Type B pancreatic cell (in vitro differentiated cells): ENCODE results near the gene ANKS1A. TPM values are rescaled to one million over a fixed set of nuclear protein-coding genes. Genes with fewer than 3 reads are reported as not detected.

Source experiments
- DNase-seq: peaks from one replicate; pipeline ENCODE4 v3.0.0; 2021; ENCODE audit warnings: mixed read lengths; ENCODE audit not compliant: unreplicated experiment; ENCODE audit errors: extremely low spot score
- H3K27ac Mint-ChIP-seq: 2 replicates; pipeline ENCODE4 v1.8.0; 2021; ENCODE audit warnings: mild to moderate bottlenecking, mixed read lengths
- H3K27me3 Mint-ChIP-seq: 2 replicates; pipeline ENCODE4 v1.8.0; 2021; ENCODE audit warnings: mixed read lengths
- H3K36me3 Mint-ChIP-seq: 2 replicates; pipeline ENCODE4 v1.8.0; 2021; ENCODE audit warnings: mixed read lengths
- H3K4me1 Mint-ChIP-seq: one replicate; pipeline ENCODE4 v1.8.0; 2021; ENCODE audit warnings: mixed read lengths; ENCODE audit not compliant: unreplicated experiment
- H3K4me3 Mint-ChIP-seq: 2 replicates; pipeline ENCODE4 v1.8.0; 2021; ENCODE audit warnings: mild to moderate bottlenecking, mixed read lengths
- H3K9me3 Mint-ChIP-seq: 2 replicates; pipeline ENCODE4 v1.8.0; 2021; ENCODE audit warnings: mixed read lengths
- total RNA-seq: library from RNA; stranded (reverse); gene quantifications from 2 replicates; pipeline ENCODE4 v1.2.1, GENCODE V29; 2021; ENCODE audit warnings: low replicate concordance
- TF ChIP-seq, protein P1 (sequence below): fragments of 200-600 bp; sonication (generic); conservative IDR thresholded peaks from 2 replicates; pipeline ENCODE4 v1.5.0; 2021; ENCODE audit warnings: antibody characterized with exemption, mild to moderate bottlenecking

The ANKS1A gene
- total RNA-seq, 1 donor from 2014 or later = 28.0 TPM

DNA sequence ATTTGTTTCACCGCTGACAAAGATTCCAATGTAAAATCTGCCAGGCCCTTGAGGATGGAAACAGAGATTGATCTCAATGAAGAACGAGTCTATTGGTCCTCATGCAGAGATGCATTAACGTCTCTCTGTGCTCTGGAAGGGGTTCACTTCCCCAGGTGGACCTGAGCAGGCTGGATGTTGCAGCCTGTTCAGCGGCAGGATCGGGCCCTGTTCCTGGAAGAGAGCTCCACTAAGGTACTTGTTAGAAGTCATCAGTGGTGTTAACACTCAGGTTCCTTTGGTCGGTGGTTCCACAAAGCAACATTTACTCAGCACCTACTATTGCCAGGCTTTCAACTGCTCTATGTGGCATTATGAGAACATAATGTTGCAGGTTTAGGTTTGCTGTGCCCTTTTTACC lies 144.6 kb downstream of the ANKS1A start:
- DNase-seq = no peak
- peaks cover 7% of the 10 kb centered on the region for H3K36me3 Mint-ChIP-seq
- H3K27ac Mint-ChIP-seq = no peak overlapping the region
- no peaks in the 10 kb centered on the region for H3K27me3 Mint-ChIP-seq
- H3K9me3 Mint-ChIP-seq = no peaks in the 10 kb centered on the region
- peaks cover 12% of the 10 kb centered on the region for H3K4me1 Mint-ChIP-seq
- TF ChIP-seq, protein P1, sequence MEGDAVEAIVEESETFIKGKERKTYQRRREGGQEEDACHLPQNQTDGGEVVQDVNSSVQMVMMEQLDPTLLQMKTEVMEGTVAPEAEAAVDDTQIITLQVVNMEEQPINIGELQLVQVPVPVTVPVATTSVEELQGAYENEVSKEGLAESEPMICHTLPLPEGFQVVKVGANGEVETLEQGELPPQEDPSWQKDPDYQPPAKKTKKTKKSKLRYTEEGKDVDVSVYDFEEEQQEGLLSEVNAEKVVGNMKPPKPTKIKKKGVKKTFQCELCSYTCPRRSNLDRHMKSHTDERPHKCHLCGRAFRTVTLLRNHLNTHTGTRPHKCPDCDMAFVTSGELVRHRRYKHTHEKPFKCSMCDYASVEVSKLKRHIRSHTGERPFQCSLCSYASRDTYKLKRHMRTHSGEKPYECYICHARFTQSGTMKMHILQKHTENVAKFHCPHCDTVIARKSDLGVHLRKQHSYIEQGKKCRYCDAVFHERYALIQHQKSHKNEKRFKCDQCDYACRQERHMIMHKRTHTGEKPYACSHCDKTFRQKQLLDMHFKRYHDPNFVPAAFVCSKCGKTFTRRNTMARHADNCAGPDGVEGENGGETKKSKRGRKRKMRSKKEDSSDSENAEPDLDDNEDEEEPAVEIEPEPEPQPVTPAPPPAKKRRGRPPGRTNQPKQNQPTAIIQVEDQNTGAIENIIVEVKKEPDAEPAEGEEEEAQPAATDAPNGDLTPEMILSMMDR = no peak
- H3K4me3 Mint-ChIP-seq = no peak overlapping the region

DNA sequence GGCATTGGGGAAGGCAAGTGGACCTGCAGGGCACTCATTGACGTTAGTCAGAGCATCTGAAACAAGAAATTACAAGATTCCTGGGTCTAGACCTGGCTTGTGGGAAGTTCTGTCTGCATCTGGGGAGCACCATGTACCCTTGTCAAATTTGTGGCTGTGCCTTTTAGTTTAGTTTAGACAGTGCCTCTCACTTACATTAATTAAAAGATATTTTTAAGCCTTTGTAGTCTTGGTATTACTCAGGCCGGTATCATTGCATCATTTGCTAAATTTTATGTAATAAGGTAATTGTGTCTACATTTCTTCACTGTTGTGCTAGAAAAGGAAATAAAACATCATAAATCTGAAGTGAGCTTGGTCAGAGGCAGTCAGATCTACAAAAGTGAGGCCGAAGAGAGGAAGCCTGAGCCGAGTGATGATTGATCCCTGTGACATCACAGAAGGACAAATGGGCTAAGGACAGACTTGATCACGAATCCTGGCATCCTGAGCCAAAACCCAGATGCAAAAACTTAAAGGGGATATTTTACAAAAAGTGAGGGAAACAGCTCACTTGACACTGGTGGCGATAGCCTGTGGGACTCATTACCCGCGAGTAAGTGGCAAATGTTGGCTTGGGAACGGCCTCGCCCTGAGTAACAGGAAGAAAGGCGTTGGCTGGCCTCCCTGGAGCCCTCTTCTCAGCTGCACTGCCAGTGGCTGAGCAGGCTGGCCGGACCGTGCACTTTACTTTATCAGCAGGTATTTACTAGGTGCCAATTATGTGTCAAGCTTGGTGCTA lies 145.5 kb downstream of the ANKS1A start:
- peaks cover 12% of the 10 kb centered on the region for H3K4me1 Mint-ChIP-seq
- H3K9me3 Mint-ChIP-seq = no peaks in the 10 kb centered on the region
- peak overlapping the region; percentile 8 for H3K4me3 Mint-ChIP-seq
- peaks cover 7% of the 10 kb centered on the region for H3K36me3 Mint-ChIP-seq
- H3K27ac Mint-ChIP-seq = peak overlapping the region; percentile 17
- H3K27me3 Mint-ChIP-seq = no peaks in the 10 kb centered on the region
- no peak for DNase-seq
- TF ChIP-seq, protein P1 = no peak

DNA sequence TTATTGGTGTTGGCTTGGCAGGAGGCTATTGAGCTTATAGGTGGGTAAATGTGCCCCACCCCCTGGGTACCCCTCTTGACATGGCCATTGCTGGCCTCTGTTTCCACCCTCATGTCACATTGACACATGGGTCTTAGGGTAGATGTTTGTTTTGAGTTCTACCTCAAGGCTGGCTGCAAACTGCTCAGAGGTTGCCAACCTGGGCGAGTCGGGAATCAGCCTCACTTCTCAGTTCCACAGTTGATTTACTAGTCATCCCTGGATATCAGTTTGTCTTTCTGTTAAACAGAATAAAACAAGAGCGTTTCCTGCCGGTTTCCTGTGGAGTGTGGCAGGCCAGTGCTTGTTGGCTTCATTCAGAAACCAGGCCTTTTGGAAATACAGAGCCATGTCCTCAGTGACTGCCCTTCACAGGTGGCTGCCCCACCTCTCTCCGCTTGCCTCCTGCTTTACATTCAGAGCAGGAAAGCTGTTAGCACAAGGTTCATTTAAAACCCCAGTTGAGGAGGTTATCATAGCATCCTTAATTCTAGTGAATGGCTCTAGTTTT lies 146.5 kb downstream of the ANKS1A start:
- Mint-ChIP-seq H3K36me3 (peaks cover 10% of the 10 kb centered on the region), H3K4me1 (peaks cover 12% of the 10 kb centered on the region), H3K27me3 (no peaks in the 10 kb centered on the region), H3K27ac (peak overlapping the region; percentile 40), H3K4me3 (no peak overlapping the region), H3K9me3 (no peaks in the 10 kb centered on the region)
- DNase-seq = no peak
- TF ChIP-seq, protein P1 = no peak

DNA sequence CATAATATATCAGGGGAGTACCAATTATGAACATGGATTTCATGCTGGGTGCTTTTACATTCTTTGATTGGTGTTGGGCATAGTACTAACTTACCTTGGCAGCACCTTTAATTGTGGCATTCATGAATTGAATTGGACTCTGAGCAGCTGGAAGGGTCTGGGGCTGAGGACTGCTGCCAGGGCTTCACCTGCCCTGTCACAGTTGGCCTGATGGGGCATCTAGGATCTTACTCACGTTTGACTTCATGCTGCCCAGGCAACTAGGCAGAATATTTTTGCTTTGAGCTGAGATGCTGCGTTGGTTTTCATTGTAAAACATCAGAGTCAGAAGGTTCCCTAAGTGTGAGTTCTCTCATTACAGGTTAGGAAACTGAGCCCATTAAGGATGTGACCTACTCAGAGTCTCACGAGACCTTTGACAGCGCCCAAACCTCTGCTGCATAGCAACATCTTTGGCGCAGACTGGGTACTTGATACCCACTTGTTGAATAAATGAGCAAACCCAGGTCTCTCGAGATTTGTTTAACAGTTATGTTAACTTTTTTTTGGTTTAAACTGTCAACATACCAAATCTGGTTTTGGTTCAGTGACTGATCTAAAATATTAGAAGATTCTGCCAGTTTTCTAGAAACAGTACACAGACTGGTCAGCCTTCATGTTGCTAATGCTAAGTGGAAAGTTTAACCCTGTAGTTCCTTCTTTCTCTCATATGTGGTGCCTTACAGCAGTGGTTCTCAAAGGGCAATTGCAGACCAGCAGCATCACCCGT lies 147.2 kb downstream of the ANKS1A start:
- H3K27ac Mint-ChIP-seq = no peak overlapping the region
- peaks cover 15% of the 10 kb centered on the region for H3K36me3 Mint-ChIP-seq
- H3K4me1 Mint-ChIP-seq = peaks cover 12% of the 10 kb centered on the region
- H3K9me3 Mint-ChIP-seq = no peaks in the 10 kb centered on the region
- TF ChIP-seq, protein P1 = no peak
- DNase-seq = no peak
- H3K4me3 Mint-ChIP-seq = no peak overlapping the region
- no peaks in the 10 kb centered on the region for H3K27me3 Mint-ChIP-seq

DNA sequence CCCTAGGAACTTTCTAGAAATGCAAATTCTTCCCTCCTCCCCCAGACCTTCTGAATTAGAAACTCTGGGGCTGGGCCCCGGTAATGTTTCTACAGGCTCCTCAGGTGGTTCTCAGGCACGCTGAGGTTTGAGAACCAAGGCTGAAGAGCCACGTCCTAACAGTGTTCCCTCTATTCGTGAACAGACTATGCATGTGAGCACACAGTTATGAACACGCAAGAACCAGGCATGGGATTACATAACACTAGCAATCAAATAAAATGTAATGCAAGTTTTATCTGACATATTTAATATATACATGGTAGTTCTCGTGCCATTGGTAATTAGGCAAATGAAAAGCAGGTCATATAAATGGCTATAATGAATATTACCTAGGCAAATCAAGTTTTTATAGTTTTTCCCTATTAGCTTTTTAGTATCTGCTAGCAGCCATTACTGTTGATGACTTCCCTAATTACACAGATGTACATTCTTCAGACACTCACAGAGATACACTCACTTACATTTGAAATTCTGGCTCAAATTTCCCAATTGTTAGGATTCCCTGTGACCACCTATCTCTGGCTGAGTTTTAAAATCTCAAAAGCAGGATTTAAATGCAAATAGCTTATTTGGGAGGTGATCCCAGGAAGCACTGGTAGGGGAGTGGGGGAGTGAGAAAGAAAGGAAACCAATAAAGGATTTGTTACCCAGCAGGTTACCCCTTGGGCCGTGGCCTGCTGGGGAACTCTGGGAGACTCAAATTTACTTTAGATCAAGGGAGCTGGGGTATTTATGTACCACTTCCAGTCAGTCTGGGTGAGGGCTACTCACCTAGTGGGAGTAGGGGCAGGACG lies 148.0 kb downstream of the ANKS1A start:
- H3K27me3 Mint-ChIP-seq = no peaks in the 10 kb centered on the region
- DNase-seq = no peak
- H3K4me1 Mint-ChIP-seq = peaks cover 17% of the 10 kb centered on the region
- TF ChIP-seq, protein P1 = no peak
- H3K27ac Mint-ChIP-seq = peak overlapping the region; percentile 69
- peaks cover 16% of the 10 kb centered on the region for H3K36me3 Mint-ChIP-seq
- H3K4me3 Mint-ChIP-seq = no peak overlapping the region
- H3K9me3 Mint-ChIP-seq = no peaks in the 10 kb centered on the region
